ENCODE data around the gene METTL4.

Gene METTL4

GRCh38 chr18:2515171-2515787 lies 56.0 kb downstream of the METTL4 start:
- no peak for TF ChIP-seq POLR2AphosphoS5 (IDR thresholded peaks at IDR 0.05; ENCODE audit: low read depth)
- TF ChIP-seq SPI1 (IDR thresholded peaks at IDR 0.05; ENCODE audit: borderline replicate concordance, low read depth) = no peak
- TF ChIP-seq CTCF (IDR thresholded peaks at IDR 0.05; ENCODE audit: insufficient read depth, low read length) = no peak
- TF ChIP-seq GABPA (IDR thresholded peaks at IDR 0.05; ENCODE audit: low read depth) = no peak
- no peak for TF ChIP-seq REST (IDR thresholded peaks at IDR 0.05; ENCODE audit: insufficient replicate concordance, low read depth)
- DNase-seq (ENCODE audit: low read depth in 1 of 2, low spot score in 1 of 2) = no peak
- H3K27ac ChIP-seq (replicated peaks) = no peak overlapping the region
- no peak overlapping the region for H3K4me3 ChIP-seq (replicated peaks; ENCODE audit: insufficient read depth, low read length)
- H3K27me3 ChIP-seq (ENCODE audit: insufficient read depth, poor library complexity, severe bottlenecking) = no peaks in the 10 kb centered on the region

- TF ChIP-seq CTCF (IDR thresholded peaks at IDR 0.05; ENCODE audit: insufficient read depth, low read length) (no peak), SPI1 (IDR thresholded peaks at IDR 0.05; ENCODE audit: borderline replicate concordance, low read depth) (no peak), REST (IDR thresholded peaks at IDR 0.05; ENCODE audit: insufficient replicate concordance, low read depth) (no peak), GABPA (IDR thresholded peaks at IDR 0.05; ENCODE audit: low read depth) (no peak), POLR2AphosphoS5 (IDR thresholded peaks at IDR 0.05; ENCODE audit: low read depth) (no peak)
- DNase-seq (ENCODE audit: low read depth in 1 of 2, low spot score in 1 of 2) = no peak
- Histone ChIP-seq H3K27me3 (ENCODE audit: insufficient read depth, poor library complexity, severe bottlenecking) (no peaks in the 10 kb centered on the region), H3K27ac (replicated peaks) (no peak overlapping the region), H3K4me3 (replicated peaks; ENCODE audit: insufficient read depth, low read length) (no peak overlapping the region)
Observed at GRCh38 chr18:2513616-2514015, 57.7 kb downstream of the METTL4 start.

- TF ChIP-seq CTCF (IDR thresholded peaks at IDR 0.05; ENCODE audit: insufficient read depth, low read length) (no peak), SPI1 (IDR thresholded peaks at IDR 0.05; ENCODE audit: borderline replicate concordance, low read depth) (no peak), REST (IDR thresholded peaks at IDR 0.05; ENCODE audit: insufficient replicate concordance, low read depth) (no peak), POLR2AphosphoS5 (IDR thresholded peaks at IDR 0.05; ENCODE audit: low read depth) (no peak), GABPA (IDR thresholded peaks at IDR 0.05; ENCODE audit: low read depth) (no peak)
- H3K4me3 ChIP-seq (replicated peaks; ENCODE audit: insufficient read depth, low read length) = no peak overlapping the region
- no peak for DNase-seq (ENCODE audit: low read depth in 1 of 2, low spot score in 1 of 2)
- no peak overlapping the region for H3K27ac ChIP-seq (replicated peaks)
- no peaks in the 10 kb centered on the region for H3K27me3 ChIP-seq (ENCODE audit: insufficient read depth, poor library complexity, severe bottlenecking)
Observed at GRCh38 chr18:2512059-2512458, 59.2 kb downstream of the METTL4 start.
